ENCODE results near the gene XPR1.

Gene XPR1

DNA sequence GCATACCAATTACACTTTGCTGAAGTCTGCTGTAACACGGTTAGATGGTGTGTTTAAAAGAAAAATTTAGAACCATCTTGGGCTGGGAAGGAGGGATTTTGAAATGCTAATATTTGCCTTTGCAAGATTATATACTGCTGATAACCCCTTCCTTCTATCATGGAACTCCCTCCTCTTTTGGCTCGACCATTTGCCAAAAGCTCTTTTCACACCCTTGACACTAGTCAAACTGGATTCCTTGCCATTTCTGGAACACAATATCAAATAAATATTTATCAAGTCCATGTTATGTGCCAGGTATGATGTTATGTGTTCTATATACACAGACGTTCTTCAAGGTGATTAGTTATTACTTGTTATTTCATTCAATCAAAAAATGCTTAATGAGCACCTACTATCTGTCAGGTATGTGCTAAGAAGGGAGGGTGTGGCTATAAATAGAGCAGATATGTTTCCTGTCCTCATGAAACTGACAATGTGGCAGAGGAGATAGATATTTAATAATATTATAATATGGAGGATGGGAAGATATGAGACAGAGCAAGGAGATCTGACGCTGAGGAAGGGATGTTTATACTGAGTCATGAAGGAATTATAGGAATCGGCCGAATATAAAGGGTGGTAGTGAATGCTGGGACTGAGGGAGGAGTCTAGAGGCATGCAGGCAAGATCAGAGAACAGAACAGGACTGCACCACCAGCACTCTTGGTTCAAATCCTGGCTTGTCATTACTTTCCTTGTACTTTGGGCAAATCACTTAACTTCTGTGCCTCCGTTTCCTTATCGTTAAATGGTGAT, 16.1 kb upstream of the XPR1 start:
- DNase-seq: no peak

- no peak for DNase-seq
Measured at GRCh38 chr1:180616439-180616838, 15.4 kb upstream of the XPR1 start.

DNA sequence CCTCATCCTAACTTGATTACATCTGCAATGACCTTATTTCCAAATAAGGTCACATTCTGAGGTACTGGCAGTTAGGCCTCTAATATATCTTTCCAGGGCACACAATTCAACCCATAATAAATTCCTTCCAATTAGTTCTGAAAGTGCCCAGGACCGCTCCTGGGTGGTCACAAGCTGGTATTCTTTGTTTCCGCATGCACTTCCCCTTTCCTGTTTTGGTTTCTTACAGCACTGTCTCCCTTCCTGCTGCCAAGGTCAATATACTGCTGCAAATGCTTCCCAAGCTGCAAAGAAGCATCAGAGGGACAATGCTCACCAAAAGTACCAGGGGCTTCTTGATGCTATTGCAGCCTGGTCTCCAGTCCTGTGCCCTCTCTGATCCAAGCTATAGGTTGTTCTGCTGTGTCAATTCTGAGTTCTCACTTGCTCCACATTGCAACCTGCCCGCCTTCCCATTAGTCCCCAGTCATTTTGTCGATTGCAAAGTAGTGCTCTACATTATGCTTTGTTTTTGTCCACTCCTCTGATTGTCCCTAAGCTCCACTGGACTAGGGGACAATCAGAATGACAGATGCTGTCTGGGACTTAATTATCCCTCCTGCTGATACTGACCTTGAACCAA, 13.9 kb upstream of the XPR1 start:
- DNase-seq: no peak

GRCh38 chr1:180620581-180620980, 11.2 kb upstream of the XPR1 start:
- no peak for DNase-seq

- no peak for DNase-seq
Measured at GRCh38 chr1:180622658-180623508, 8.9 kb upstream of the XPR1 start.

- no peak for DNase-seq
Measured at GRCh38 chr1:180623579-180624347, 8.1 kb upstream of the XPR1 start.

GRCh38 chr1:180626711-180627110, 5.1 kb upstream of the XPR1 start:
- DNase-seq: no peak

DNA sequence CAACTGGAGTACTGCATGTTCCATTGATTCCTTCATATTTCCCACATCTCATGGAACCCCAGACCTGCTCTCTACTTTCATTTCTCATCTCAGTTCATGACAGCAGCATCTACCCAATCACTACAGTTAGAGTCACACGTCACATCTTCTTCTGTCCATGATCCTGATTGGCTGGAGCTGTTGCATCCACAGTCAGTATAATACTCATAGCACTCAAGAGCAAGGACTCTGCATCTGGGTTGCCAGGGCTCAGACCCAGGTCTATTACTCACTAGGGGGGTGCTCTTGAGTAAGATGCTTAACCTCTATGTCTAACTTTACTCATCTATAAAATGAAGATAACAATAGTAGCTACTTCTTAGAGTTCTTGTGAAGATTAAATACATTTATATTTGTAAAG, 4.4 kb upstream of the XPR1 start:
- DNase-seq: no peak

DNA sequence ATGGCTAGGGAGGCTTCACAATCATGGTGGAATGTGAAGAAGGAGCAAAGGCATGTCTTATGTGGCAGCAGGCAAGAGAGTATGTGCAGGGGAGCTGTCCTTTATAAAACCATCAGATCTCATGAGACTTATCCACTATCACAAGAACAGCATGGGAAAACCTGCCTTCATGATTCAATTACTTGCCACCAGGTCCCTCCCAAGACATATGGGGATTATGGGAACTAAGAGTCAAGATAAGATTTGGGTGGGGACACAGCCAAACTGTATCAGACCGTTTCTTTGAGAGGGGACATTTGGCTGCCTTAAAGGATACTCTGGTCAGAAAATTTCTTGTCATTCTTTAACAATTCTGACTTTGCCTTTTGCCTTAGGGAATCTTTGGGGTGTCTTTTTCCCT, 3.2 kb upstream of the XPR1 start:
- peak; percentile 26 for DNase-seq

DNA sequence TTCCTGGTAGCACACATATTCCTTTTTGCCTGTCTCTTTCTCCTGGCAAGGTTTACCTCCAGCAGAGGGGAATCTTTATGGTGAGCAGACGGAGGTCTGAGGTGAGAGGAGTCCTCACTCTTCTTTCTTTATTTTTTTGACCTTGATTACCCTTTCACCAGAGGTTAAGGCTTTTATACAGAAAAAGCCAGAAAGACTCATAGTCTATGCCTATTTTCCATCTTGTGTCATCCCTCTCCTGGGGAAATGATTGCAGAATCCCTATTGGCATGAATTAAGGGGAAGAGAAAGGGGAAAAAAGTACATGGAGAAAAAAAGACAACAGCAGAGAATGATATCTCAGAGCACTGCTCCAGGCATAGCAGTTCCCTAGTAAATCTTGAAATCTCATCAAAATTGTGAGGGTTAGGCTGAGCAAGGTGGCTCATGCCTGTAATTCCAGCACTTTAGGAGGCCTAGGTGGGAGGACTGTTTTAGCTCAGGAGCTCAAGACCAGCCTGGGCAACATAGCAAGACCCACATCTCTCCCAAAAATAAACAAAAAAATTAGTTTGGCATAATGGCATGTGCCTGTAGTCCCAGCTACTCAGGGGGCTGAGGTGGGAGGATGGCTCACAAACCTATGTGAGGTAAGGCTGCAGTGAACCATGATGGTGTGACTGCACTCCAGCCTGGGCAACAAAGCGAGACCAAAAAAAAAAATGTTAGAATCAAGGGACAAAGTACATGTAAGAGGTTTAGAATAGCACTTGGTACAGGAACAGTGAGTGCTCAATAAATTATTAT, 1.2 kb upstream of the XPR1 start:
- DNase-seq: no peak

- no peak for DNase-seq
Measured at GRCh38 chr1:180631194-180631765, 542 bp upstream of the XPR1 start.

DNA sequence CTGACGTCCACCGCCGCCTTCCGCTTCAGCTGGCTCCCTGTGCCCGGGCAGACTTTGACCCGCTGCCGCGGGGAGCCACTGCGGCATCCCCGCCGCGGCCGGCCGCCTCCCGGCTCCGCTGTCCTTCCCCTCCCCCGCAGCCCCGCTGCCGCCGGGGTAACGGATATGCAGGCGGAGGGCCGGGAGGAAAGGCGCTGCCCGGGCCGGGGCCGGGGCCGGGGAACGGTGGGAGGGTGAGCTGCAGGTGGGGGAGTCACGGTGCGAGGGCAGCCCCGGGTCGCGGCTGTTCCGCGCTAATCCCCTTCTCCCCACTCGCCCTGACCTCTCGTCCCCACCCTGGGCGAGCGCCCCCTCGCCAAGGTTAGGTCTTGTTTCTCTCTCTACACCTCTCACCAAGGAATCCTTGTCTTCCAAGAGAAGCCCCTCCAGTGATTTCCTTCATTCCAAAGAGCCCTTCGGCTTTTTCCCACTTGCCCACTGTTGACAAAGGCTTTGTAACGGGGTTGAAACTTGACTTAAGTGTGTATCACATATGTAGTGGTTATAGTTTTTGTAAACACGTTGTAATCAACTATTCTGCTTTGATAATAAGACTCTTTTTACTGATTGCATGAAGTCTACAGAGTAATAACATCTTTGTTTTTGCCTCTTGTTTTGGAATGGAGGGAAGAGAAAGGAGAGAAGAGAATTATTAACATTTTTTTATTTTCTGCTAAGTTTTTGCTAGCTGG, 669 bp downstream of the XPR1 start:
- peak; percentile 82 for DNase-seq

DNA sequence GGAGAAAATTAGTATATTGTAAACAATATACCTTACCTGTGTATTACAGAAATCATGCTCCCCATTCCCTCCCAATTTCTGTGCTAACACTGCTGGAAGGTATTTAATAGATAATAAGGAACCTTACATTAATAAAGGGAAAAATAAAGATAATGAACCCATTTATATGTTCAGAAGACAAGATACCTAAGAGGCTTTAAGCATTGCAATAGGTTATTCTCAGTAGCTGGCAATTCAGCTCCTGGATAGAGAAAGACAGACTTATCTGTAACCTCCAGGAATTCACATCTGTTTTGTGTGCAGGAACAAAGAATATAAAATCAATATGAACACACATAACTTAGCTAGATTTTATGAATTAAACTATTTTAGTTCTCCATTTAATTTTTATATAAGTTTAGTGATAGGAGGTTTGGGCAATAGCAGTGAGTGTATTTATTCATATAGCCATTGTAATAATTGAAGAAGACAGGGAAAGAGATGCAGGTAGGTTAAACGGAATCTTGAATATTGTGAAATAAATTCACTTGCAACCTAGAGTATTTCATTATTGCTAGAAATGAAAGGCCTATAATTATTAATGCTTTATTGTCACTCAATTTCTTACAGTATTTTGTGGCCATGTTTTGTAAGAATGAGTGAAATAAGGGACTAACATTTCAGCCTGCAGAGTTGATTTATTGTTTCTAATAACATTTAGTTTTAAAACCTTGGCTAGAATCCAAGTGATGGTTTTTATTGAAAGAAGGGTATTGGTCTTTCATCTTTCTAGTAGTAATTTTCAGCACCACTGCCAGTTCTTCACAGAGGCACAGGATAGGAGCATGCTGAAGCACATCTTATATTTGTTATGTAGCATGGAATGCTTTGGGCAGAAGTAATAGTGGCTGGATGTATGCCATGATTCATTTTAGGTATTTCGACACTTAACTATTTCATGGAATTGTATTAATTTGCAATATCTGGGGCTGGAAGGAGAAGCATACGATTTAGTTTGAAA, 1.5 kb downstream of the XPR1 start:
- peak; percentile 53 for DNase-seq

GRCh38 chr1:180636138-180636537, 4.3 kb downstream of the XPR1 start:
- peak; percentile 42 for DNase-seq

- DNase-seq: no peak
Measured at GRCh38 chr1:180639871-180640270, 8.0 kb downstream of the XPR1 start.

DNA sequence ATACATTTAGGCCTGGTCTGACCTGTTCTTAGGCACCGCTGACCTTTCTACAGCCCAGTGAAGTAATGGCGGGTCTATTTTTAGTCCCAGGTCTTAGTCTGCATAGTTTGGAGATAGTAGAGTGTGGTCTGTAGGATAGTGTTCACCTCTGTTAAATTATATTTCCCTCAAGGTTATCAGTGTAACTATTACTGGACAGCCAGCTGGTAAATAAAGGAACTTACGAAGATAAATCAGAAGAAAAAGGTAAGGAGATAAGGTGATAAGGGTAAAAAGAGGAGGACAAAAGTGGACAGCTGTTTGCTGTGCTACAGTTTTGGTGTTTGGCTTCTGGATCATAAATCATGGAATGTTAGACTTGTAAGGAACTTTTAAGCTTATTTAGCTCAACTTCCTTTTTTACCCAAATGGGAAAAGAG, 8.7 kb downstream of the XPR1 start:
- DNase-seq: no peak

DNA sequence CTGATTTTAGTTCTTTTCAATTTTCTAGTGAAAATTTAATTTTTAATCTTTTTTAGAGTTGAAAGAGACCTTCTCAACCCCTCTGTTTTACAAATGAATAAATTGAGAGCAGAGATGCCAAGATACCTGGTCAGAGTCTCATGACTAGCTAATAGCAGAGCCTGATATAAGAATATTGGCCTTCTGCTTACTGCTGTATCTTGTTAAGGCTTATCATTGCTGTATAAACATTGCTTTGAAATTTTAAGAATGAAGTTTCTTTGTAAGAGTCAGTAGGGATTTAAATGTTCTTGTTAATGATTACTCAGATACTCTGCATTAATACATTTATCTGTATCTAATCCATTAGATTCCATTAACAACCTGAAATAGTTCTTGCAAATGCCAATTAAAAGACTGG, 9.8 kb downstream of the XPR1 start:
- DNase-seq: no peak

- no peak for DNase-seq
Measured at GRCh38 chr1:180642781-180643180, 11.0 kb downstream of the XPR1 start.

DNA sequence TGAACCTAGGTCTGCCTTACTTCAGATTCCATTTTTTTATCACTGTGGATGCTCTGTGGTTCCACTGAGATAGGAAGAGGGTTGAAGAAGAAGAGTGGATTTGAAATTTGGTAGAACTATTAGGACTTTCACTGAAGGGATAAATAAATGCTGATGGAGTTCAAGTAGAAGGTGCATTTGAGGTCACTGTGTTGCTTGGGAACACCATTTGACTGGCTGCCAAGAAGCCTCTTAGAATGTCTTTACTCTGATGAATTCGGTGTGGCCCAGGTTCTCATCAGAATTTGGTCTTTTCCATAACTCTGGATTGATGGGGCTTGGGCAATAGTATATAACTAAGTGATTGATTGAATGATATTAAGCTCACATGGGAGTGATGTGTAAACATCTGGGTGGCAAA, 11.9 kb downstream of the XPR1 start:
- no peak for DNase-seq
